CMK (cell line): ENCODE measurements around the gene CELF4.

Experiments used
- DNase-seq: peaks from one replicate; pipeline ENCODE4 v3.0.0-alpha.2; 2010; ENCODE audit warnings: low read depth

CELF4 gene

DNA sequence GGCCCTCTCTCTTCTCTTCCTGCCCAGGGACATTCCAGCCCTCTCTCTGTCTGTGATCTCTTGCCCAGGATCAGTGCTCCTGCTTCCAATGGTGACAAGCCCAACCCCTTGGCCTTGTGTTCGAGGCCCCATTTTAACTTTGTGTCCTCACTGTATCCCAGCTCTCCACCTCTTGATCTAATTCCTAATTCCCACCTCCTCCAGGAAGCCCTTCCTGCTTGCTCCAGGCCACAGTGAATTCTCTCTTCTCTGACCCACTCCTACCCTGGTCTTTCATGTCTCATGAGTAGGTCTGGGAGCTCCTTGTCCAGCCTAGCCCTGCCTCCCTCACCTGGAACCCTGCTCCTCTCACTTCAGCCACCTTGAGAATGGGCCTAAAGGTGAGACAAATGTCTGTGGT, 249.1 kb downstream of the CELF4 start:
- no peak for DNase-seq

- DNase-seq: no peak
Measured at GRCh38 chr18:37315935-37316334, 249.7 kb downstream of the CELF4 start.

DNA sequence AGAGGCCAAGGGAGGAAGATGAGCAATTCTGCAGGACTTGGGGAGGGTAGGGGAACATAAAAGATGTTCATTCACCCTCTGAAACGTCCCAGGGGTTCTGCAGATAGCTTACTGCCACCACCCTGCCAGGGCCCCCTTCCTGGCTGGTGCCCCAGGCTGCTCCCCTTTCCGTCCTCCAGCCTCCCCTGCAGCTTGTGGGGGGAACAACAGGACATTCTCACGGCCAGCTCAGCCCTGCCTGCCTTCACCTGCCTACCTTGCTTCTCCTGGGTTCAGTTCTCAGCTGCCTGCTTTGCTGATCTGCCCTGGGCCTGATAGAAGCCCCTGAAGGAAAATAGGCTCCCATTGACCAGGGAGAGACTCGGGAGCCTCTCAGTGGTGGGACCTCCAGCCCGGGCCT, 251.1 kb downstream of the CELF4 start:
- no peak for DNase-seq

DNA sequence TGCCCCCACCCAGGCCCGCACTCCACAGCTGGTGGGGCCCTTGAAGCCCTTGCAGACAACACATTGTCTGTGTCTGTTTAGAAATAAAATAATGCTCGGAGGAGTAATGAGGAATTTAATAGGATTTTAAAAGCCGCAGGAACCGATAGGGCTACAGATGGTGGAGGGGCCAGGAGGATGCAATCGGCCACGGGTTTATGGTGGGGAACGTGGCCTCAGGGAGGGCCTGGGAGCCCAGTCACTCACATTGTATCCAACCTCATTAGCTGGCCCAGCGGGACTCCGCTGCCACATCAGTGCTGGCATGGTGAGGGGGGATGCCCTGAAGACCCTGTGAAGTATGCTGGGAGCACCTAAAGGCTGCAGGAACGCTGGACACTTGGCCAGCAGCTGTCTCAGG, 252.0 kb downstream of the CELF4 start:
- no peak for DNase-seq

DNA sequence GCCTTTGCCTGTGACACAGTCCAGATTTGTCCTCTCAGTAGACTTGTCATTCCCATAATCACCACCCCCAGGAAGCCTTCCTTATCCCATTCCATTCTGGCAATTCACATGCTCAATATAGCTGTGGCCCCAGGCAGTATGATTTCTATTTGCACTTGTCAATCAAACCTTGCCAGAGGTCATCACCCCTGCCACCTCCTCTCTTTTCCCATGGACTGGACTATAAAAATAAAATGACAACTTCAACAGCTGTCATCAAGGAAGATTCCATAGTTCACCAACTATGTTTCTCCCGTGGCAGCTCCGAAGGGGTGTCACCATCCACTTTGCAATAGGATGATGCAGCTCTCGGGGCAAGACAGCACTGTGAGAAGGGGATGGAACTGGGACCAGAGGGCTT, 255.7 kb downstream of the CELF4 start:
- DNase-seq: no peak

- DNase-seq: no peak
Measured at GRCh38 chr18:37309059-37309458, 256.5 kb downstream of the CELF4 start.

GRCh38 chr18:37307181-37307580, 258.4 kb downstream of the CELF4 start:
- no peak for DNase-seq

- no peak for DNase-seq
Measured at GRCh38 chr18:37306432-37306831, 259.2 kb downstream of the CELF4 start.

DNA sequence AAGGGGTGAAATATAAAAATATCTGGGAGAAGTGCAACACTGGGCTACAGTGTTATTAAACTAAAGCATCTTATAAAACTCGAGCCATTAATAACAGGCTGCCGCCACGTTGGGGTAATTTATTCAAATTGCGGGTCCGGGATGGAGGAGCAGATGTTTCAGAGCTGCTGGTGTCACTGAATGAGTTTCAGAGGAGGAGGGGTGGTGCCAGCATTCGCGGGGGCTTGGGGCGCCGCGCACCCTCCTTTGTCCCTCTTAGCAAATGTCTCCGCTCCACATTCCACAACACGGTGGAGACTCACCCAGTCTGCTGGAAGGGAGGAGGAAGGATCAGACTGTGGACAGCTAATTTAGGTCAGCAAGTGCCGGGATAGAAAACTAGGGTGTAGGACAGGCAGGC, 260.5 kb downstream of the CELF4 start:
- no peak for DNase-seq

DNA sequence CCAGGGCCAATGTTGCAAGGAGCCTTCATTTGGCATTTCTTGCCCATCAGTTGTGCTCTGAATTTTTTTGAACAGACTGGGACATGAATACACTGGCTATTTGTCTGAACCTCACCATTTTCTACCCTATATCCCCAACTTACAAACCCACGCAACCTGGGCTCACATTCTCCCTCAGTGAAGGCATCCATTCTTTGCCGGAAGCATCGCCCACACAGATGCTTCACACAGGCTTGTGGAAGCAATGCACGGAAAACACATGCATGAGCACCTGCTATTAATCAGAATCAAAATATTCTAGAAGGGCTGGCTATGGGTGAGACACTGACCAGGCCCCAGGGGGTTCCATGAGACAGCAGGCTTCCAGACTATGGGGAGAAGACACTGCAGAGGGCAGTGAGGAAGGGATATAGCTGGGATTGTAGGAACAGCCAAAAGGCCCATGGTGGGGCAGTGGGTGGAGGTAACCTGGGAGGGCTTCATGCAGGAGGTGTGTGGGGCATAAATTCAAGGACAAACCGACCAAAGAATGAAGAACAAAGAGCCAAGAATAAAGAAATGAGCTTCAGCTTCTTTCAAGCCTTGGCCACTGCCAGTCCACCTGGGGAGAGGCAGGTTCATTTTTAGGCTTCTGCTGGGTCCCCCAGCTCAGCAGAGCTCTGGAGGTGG, 261.5 kb downstream of the CELF4 start:
- no peak for DNase-seq

GRCh38 chr18:37303009-37303408, 262.6 kb downstream of the CELF4 start:
- DNase-seq: no peak

DNA sequence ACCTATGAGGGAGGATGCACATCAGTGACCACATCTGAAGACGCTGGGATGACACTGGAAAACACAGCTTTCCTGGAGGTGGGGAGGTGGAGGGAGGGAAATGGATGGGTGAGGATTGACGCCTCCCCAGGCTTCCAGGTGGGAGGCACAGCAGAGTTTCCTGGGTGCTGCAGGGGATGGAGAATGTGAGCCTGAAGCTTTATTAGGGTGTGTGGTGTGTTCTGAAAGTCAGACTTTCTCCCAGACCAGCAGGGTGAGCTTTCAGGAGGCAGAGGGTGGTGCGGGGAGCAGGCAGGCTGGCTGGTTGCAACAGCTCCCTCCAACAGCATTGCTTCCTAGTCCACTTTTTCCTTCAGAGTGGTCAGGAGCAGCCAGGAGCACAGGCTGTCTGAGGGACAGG, 263.1 kb downstream of the CELF4 start:
- DNase-seq: no peak

DNA sequence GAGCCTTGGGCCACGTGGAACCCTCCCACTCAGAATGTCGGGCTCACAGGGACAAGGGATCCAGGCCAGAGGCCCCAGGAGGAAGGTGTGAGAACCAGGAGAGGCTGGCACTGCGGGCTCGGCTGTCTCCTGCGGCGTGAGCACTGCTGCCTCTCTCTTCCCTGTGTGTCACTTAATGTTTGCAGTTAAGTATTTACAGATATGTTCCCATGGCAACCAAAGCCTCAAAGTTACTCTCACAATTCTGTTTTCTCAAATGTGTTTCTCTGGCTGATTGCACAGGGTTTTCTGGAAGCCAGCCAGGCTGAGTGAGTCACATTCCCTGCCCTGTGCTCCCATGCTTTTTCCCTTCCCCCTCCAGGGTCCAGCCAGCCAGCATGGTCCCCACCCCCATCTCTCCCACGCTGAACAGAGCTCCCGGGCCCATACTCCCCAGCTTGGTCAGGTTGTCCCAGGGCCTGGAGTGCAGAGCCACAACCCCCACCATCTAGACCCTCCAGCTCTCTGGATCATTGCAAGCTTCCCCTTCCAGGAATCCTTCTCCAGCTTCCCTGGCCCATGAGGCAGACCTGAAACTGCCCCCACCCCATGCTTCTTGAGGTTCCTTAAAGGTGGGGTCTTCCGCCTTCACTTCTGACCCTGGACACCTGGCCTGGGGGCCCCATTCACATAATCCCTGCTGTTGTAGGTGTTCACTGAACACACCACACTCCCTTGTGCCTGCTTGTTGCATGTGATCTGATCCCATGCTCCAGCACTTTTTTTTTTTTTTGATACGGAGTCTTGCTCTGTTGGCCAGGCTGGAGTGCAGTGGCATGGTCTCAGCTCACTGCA, 265.9 kb downstream of the CELF4 start:
- no peak for DNase-seq

- no peak for DNase-seq
Measured at GRCh38 chr18:37298816-37299215, 266.8 kb downstream of the CELF4 start.

DNA sequence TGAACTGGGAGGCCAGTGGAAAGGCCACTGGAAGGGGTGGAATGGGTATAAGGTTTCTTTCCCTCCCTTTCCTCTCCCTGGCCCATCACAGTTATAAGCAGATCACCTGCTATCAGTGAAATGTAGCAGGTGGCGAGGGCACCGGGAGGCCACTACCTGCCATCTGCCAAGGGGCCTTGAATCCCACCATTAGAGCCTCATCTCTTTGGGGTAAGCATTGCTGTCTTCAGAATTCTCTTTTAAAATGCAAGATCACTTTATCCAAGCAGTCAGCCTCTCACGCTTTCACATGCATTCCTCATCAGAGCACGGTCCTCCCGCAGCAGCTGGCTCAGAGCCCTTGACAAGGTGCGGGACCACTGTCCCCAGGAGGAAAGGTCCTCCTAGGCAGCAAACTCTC, 268.5 kb downstream of the CELF4 start:
- no peak for DNase-seq

DNA sequence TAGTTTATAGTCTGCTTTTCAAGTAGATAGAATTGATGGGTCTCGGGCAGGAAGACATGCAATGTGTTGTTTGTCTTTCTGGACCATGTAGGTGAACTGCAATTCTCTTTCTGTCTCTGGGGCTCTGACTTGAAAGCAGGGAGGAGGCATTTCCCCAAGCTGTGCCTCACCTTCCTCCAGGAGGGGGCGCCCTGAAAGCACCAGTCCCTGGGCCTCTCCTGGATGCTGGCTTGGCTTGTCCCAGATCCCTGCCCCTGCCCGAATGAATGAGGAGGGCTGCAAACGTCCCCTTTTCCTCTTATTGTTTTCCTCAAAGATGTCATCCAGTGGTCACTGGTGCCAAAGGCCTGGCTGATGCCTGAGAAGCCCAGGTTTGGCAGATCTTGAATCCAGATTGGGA, 270.6 kb downstream of the CELF4 start:
- no peak for DNase-seq

DNA sequence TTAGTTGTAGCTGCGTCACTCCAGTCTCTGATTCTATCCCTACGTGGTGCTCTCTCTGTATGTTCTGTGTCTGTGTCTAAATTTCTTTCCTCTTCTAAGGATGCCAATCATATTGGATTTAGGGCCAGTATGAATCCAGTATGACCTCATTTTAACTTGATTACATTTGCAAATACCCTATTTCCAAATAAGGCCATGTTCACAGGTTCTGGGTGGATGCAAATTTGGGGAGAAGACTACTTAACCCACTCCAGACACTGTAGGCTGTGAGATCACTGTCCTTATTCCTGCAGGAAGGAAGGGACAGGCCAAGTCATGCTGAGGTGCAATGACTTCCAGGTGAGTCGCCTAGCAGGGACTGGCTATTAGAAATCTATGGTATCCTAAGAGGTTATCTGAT, 272.2 kb downstream of the CELF4 start:
- no peak for DNase-seq

DNA sequence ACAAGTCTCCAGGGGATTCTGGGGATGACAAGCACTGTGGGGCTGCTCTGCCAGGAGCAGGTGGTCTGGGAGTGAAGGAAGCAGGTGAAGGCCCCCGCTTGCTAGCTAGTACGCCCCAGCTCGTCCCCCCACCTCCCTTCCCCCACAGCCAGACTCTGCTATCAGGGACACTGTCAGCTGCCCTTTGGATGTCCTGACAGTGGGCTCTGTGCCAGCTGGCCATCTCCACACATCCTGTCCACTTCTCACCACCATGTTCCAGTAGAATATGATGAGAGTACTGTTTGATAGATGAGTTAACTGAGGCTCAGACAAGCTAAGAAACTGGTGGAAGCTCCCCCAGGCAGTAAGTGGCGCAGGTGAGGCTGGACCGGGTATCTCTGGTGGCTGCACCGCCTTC, 276.2 kb downstream of the CELF4 start:
- no peak for DNase-seq

DNA sequence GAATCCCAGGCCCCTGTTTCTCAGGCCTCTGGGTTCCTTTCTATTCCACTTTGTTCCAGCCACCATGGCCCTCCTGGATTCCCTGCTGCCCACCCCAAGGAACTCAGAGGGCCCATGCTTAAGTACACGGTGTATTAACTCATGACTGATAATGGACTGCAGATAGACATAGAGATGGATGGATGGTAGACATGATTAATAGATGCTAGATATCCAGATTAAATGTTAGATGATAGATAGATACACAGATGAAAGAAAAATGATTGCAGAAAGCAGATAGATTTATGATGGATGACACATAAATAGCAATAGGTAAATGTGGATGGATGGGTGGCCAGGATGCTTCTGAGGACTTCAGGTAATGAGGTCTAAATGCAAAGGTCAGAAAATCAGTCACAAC, 278.0 kb downstream of the CELF4 start:
- no peak for DNase-seq

DNA sequence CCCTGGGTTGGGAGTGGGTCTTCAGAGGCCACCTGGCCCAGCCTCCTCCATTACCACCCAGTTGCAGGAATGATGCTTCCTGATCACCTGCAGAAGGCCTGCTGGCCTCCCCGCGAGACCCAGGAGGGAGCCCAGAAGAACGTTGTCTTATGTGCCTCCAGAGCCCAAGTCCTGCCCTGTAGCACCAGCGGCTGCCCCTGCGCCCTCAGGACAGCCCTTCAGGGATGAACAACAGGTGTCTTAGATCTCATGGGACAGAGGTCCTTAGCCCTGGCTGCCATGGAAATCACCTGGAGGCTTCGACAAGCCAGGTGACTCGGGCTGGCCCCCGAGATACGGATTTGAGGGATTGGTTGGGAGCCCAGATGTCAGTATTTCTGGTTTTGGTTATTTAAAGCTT, 278.8 kb downstream of the CELF4 start:
- no peak for DNase-seq

DNA sequence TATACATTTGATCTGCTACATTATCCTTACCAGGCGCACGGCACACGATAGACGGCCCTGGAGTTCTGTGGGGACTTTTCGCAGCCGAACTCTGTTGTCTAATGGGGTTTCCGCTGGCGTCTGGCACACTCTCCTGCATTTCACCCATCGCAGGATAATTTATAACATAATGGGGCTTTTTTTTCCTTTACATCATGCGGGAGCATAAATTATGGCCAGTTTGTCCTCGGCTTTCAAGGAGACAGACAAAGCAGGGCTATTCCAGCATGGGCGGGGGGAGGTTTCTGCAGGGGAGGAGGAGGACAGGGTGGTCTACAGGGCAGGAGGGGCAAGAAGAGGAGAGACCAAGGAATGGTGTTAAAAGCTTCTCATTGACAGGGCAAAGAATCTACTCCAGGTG, 279.8 kb downstream of the CELF4 start:
- DNase-seq: no peak

DNA sequence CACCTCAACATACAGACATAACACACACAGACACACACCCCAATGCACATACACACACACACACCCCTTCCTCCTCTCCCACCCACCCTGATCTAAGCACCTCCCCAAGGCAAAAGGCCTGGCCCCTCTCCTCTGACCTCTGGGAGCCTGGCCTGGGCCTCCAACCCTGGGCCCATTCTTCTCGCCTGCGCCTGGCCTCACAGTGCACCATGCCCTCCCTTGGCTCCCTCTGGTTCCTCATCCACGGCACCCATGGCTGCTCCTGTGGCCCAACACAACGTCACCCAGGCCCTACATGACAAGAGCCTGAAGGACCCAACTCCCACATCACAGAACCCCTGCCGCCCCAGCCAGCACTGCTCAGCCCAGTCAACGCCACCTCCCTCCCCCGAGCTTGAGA, 281.3 kb downstream of the CELF4 start:
- DNase-seq: no peak

GRCh38 chr18:37282386-37283037, 283.1 kb downstream of the CELF4 start:
- DNase-seq: no peak
